Inferior parietal cortex (tissue), 1 donor: Measurements from ENCODE around the gene PHLPP2.
A peak's percentile ranks its signal among the peaks of the same experiment; 100 is the strongest.

ENCODE experiments used
- DNase-seq: peaks from one replicate; pipeline ENCODE4 v3.0.0-alpha.2; 2016; ENCODE audit errors: extremely low spot score

Gene PHLPP2

DNA sequence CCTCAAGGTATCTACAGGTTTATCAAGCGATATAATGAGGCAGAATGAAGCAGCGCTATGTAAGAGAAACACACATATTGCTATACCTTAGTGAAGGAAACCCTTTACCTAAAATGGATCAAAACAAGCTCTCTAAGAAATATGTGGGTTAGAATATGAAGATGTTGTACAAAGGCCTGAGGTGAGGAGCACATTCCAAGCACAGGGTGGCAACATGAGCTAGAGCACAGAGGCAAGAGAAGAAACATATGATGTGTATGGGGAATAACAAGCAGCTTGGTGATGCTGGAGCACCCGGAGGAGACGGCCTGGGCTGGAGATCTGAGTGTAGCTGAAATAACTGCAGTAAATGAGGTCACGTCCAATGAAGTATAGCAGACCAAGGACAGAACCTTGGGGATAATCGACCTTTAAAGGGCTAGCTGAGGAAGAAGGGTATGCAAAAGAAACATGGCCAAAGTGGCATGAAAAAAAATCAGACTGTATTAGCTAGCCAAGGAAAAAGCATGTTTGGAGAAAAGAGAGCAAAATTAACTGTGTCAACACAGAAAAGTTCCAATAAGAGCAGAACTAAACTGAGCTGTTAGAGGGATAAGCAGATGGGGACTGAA lies 54.5 kb downstream of the PHLPP2 start:
- DNase-seq, result no peak

DNA sequence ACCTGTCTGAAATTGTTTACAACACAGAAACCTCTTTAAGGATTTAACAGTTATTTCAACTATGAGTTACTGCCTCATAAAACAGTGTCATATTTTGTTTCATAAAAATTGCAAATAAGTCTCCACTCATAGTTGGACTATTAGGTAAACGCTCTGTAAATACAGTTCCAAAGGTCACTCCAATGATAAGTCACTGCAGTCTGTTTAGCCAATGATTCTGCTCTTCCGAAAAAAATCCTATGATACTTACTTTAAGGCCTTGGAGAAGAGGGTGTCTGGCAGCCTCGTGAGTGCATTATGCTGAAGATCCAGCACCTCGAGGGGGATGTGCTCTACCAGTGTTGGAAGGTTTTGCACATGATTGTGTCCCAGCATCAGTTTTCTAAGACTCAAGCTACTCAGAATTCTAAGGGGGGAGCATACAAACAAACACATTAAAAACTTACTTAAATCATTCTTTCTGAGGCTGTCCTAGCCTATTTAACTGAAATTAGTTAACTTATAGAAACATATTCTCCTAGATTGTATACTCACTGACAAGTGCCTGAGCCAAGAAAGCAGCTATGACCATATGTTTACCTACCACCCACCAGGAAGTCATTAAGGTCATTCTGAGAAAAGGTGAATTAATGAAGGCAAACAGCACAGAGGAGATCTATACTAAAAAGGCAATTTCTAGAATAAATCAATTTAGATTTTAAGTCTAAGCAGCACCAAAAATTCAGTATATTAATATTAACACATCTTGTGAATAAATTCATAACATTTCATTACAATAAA lies 57.4 kb downstream of the PHLPP2 start:
- no peak for DNase-seq

DNA sequence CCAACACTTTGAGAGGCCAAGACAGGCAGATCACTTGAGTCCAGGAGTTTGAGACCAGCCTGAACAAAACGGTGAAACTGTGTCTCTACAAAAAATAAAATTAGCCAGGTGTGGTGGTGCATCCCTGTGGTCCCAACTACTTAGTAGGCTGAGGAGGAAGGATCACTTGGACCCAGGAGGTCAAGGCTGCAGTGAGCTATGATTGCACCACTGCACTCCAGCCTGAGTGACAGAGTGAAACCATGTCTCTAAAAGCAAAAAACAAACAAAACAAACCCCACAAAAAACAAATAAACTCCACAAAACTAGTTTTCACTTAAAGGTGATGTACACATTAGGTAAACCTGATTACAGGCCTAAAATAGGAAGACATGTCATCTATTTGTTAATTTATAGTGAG lies 58.2 kb downstream of the PHLPP2 start:
- DNase-seq, result no peak

DNA sequence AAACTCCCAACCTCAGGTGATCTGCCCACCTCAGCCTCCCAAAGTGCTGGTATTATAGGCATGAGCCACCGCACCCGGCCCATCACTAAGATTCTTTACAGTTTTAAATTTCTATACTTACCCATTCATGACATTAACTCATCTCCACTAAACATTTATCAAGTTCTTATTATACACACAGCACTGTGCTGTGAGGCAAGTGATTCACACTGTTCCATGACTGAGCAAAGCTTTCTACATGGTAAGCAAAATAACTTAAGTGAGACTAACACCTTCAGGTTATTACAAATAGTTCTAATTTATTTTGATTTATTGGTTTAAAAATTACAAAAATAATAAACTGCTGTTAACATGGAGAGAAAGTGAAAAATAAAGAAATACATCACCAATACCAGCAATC lies 65.0 kb downstream of the PHLPP2 start:
- DNase-seq, result no peak

DNA sequence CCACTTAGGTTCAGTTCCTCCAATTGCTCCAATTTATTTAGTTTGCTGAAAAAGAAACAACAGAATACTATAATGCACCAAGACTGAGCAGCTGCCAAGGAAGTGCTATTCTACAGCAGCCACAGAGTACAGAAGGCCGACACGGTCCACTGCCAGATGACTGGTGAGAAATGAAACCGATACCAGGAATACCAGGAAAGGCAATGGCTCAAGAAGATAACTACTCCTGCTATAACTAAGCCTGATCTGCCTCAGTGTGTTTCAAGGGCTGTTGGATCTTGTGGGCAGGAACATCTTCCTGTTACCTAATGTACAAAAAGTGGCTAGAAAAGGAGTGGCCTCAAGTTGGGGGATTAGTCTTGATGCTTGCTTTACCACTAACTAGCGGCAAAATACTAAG lies 65.7 kb downstream of the PHLPP2 start:
- no peak for DNase-seq

DNA sequence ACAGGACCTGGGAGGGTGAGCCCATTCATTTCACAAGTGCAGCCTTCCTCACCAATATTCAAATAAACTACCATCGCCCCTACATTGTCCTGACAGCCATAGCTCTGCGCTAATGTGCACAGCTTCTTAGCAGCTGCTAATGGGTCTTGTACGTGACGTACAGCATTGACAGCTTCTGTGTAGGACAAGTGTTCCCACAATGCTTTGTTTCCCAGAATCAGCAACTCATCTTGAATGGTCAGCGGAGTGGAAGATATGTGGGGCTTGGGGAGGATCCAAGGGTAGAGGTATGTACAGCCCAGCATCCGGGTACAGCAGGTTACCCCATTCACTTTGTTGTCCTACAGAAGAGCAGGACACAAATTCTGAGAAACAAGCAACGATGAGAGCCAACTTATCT lies 74.8 kb downstream of the PHLPP2 start:
- DNase-seq, result no peak

DNA sequence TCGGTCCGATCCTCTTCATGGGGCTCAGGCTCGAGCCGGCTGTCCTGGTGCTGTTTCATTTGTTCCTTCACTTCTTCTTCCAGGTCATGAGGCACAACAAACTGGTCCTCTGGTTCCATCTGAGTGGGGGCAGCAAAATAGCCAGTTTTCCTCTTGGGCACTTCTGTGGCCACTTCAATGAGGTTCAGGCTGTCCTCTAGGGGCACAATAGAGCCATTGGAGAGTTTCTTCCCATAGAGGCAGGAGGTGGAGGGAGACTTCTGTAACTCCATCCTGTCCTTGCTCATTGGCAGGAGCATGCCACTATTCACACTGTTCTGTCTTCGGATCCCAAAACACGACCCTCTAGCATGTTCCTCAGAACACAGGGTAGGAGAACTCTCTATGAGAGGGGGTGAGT lies 75.6 kb downstream of the PHLPP2 start:
- DNase-seq, result no peak

DNA sequence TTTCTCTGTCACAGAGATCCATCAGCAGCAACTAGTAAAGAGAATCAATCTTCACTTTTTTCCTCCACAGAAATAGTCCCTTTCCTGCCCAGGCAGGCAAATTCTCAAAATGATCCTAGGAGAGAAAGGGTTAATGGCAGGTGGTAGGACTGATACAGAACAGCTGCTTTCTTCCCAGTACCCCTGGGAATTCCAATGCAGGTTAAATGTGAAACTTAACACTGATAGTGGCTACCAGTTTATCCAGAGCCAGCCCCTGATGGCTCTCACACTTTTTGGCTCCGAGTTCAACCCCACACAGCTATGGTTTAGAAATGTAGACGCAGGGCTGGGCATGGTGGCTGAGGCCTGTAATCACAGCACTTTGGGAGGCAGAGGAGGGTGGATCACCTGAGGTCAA lies 76.3 kb downstream of the PHLPP2 start:
- DNase-seq, result no peak

DNA sequence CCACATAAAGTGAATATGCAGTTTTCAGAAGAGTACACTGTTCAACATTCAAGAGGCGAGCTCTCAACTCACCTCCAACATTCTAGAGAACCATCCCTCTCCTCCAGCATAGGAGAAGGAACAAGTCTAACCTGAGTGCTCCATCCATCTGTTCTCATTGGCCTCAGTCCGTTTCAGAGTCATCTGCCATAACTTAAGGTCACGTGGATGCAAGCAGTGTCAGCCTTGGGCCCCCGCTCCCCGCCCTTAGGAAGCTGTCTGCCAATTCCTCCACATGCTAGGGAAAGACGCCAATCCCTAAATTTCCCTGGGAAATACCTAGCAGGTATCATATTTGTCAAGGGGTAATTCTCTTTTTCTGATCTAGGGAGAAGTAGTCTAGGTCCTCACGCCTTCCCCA lies 77.1 kb downstream of the PHLPP2 start:
- no peak for DNase-seq

DNA sequence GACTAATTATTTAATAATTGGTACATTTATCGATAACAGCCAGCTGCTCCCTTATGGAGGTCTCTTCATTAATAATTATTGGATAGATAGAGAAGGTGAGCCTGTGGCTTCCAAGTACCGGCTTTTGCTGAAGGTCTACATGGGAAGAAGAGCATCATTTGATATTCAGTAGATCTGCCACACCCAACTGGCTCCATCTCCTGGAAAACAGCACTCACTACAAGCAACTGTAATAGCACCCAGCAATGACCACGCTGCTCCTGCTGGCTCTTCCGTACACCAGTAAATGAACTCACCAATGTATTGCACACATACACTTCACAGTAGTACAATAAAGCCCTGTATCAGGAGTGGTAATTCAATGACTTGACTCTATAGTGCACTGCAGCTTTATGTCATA lies 79.1 kb downstream of the PHLPP2 start:
- DNase-seq, result peak; percentile 15

DNA sequence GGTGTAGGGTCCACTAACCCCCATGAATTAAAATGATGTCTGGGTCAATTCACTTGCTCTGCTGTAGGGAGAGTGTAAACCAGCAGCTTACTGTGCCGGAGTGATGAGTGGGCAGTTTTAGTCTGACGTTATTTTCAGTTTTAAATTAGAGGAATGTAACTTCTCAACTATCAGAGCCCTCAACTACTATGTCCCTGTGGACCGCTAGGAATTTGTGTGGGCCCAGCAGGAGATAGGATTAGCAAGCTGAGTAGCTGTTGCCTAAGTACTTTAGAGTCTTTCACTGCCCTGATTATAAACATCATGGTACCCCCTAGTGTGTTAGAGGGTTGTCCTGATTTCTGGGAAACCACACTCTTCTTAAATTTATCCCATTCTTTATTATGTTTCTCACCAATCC lies 87.1 kb downstream of the PHLPP2 start:
- DNase-seq, result no peak

DNA sequence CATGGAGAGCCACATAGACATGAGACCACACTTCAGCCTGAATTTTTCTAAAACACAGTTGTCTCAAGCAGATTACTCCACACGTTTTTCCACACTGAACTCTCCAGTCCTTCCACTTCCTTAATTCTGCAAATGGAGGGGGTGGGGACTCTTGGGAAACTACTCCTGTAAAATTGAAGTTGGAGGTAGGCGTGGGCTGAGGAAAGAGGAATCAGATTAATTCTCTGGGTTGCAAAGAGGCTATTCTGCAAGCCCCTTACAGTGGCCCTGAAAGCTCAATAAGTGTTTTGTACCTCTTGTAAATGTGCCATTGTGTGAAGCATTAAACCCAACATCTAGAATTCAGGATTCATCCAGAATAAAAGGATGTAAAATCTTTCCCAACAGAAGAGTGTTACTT lies 88.9 kb downstream of the PHLPP2 start:
- DNase-seq, result no peak

DNA sequence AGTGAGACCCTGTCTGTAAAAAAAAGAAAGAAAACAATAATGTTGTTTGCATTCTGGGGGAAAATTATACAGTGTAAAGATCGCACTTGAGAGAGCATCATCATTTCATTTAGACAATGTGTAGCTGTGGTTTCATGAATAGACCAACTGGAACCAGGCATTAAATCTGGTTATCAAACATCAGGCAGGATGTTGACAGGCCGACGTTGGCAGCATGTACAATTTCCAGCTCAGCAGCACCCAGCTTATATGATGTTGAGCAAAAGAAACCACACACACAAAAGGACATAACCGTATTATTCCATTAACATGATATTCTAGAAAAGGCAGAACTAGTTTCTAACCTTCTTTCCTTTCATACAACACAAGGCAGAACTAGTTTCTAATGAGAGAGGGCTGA lies 92.7 kb downstream of the PHLPP2 start:
- DNase-seq, result no peak

DNA sequence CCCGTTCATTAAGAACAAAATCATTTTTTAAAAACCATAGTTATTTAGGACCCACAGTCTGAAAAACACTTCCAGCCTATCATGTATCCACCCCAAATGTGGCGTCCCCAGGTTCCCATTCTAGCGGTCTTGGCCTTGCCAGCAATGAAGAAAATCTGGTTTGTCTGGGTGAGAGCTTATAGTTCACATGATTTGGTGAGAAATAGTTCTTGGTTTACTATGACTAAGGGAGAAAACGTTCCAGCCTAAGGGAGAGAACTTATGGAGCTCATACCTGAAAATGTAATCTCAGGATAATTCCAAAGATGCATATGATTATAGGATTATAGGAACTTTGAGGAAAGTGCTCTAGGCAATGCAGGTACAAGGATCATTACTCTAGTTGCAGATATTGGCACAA lies 93.7 kb downstream of the PHLPP2 start:
- DNase-seq, result no peak

DNA sequence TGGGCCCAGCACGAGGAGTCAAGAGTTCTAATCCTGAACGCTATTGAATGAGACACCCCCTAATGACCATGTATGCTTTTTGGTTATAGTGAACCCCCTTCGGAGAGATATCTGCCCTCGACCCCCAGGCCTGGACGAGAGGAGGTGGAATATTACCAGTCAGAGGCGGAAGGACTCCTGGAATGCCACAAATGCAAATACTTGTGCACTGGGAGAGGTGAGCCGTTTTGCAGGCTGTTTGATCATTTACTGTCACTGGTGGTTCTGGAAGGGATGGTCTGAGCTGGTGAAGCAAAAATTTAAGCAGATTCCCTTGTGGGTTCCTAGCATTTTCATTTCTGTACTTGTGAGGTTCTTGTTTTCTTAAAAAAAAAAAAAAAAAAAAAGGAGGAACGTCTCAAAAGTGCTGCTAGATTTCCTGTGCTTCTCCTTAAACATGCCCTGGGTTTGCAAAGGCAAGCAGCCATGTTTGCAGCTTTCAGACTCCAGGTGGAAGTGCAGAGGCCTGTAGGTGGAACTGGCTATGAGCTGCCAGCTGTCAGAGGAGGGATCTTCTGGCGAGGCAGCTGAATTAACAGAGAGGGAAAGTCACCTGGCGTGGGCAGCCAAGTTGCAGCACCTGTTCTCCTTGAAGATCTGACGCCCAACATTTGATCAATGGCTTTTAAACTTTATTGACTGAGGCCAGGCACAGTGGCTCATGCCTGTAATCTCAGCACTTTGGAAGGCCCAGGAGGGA lies 95.1 kb downstream of the PHLPP2 start:
- no peak for DNase-seq

DNA sequence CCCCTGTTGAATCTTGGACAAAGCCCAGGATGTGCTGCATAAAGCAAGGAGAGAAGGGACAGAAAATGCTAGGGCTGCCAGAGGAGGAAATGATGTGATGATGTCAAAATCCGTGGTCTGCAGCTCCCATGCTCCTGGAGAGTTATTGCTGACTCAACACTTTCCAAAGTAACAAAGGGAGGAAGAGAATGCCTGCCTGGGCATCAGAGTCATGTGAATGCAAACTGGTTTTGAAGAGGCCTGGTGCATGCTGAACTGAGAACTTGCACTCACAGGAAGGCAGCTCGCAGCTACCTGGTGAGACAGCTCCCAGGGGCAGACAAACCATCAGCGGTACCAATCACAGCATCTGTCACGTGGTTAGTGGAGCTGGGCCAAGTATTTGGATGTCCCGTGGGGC lies 95.7 kb downstream of the PHLPP2 start:
- no peak for DNase-seq

DNA sequence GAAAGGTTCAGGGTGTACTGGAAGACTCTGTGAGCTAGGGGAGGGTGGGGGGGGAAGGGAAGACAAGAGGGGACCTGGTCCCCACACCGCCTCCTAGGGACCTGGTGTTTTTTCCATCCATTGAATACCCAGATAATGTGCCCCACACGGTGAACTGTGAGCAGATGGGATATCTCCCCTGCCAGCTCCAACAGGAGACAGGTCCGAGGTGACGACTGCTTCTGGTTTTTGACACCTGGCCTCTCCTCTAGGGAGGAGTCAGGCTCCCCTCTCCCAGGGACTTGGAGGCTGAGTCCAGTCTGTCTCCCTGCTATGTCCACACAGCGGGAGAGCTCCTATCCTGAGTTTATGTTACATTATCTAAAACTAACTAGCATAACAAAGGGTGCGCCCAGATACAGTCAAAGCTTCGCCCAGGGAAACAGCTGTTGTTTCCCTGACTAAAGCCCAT lies 96.7 kb downstream of the PHLPP2 start:
- no peak for DNase-seq

DNA sequence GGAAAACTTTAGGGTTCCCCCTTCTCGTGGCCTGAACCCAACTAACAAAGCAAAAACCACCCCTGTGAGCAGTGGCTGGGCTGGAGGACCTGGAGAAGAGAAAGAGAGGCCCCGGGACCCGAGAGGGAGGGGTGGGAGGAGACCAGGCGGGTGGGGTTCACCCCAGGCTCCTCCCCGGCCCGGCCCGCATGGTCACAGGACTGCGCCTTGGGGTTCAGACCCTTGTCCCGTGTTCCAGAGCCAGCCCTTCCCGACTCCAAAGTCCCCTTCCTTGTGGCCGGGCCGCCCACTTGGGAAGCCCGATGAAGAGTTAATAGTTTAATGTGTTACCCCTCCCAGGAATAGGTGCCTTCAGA lies 97.7 kb downstream of the PHLPP2 start:
- DNase-seq, result no peak

DNA sequence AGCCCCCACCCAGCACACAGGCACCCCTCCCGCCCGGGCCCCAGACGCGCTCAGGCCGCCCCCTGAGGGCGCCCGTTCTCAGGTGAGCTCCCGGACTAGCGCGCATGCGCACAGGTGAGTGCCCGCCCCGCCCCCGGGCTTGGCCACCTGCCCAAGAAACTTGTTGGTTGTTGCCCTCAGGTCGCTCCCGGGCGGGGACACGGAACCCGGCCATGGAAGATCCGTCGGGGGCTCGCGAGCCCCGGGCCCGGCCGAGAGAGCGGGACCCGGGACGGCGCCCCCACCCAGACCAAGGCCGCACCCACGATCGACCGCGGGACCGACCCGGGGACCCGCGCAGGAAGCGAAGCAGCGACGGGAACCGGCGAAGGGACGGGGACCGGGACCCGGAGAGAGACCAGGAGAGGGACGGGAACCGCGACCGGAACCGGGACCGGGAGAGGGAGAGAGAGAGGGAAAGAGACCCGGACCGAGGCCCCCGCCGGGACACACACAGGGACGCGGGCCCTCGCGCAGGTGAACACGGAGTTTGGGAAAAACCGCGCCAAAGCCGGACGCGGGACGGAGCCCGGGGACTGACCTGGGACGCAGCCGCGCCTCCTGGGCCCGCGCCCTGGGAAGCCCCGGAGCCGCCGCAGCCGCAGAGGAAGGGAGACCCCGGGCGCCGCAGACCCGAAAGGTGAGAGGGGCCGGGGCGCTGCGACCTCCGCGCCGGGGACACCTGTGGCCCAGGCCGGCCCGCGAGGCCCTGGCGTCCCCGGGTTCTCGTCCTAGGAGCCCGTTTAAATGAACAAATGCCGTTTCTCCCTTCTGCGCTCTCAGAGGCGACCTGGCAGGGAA lies 98.3 kb downstream of the PHLPP2 start, which contains the start of gene MARVELD3:
MARVELD3 (plus strand) TSS at position 167 of the 840 bp plus-strand sequence; CDS start at position 213, 46 bp downstream.
- no peak for DNase-seq

DNA sequence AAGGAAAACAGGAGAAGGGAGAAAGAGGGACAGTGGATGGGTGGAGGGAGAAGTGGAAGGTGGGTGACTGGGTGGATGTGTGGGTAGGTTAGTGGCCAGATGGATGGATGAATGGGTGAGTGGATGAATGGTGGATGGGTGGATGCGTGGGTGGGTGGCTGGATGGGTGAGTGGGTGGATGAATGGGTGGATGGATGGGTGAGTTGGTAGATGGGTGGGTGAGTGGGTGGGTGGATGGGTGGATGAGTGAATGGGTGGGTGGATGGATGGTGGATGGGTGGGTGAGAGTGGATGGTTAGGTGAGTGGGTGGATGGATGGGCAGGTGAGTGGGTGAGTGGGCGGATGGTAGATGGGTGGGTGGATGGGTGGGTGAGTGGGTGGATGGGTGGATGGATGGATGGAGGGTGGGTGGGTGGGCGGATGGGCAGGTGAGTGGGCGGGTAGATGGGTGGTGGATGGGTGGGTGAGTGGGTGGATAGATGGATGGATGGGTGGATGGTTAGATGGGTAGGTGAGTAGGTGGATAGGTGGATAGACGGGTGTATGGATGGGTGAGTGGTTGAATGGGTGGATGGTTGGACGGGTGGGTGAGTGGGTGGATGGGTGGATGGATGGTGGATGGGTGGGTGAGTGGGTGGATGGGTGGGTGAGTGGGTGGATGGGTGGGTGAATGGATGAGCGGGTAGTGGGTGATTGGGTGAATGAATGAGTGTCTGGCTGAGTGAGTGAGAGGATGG lies 99.2 kb downstream of the PHLPP2 start:
- DNase-seq, result no peak

DNA sequence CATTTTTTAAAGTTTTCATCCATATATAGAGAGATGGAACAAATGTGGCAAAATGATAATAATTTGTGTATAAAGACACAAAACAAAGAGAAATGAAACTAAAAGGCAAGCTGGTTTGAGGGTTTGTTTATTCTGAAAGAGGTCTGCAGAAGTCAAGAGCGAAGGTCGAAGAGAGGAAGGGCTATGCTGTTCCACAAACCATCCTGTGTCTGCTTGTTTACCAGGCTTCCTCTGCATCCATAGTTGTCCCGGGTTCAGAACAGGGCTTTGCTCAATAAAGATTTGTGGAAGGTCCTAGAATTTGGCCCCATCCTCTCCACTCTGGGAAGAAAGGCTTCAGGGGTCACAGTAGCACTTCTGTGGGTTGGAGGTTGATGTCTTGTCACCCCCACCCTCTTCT lies 100.9 kb downstream of the PHLPP2 start:
- DNase-seq, result no peak
